Endothelial cell (in vitro differentiated cells): ENCODE data around the gene MBD3. TPM values are rescaled to one million over a fixed set of nuclear protein-coding genes. Genes with fewer than 3 reads are reported as not detected.

Experiments
- DNase-seq: peaks from one replicate; pipeline ENCODE4 v3.0.0; 2021; ENCODE audit warnings: low spot score
- H3K27ac Mint-ChIP-seq: one replicate; pipeline ENCODE4 v1.8.0; 2021; ENCODE audit warnings: mixed read lengths, inconsistent platforms; ENCODE audit not compliant: unreplicated experiment
- H3K27me3 Mint-ChIP-seq: one replicate; pipeline ENCODE4 v1.8.0; 2021; ENCODE audit warnings: mild to moderate bottlenecking, moderate library complexity, mixed read lengths, inconsistent platforms; ENCODE audit not compliant: unreplicated experiment
- H3K36me3 Mint-ChIP-seq: one replicate; pipeline ENCODE4 v1.8.0; 2021; ENCODE audit warnings: mild to moderate bottlenecking, low read depth, mixed read lengths, inconsistent platforms; ENCODE audit not compliant: unreplicated experiment
- H3K4me1 Mint-ChIP-seq: one replicate; pipeline ENCODE4 v1.8.0; 2021; ENCODE audit warnings: mild to moderate bottlenecking, mixed read lengths, inconsistent platforms; ENCODE audit not compliant: unreplicated experiment
- H3K4me3 Mint-ChIP-seq: one replicate; pipeline ENCODE4 v1.8.0; 2021; ENCODE audit warnings: mild to moderate bottlenecking, mixed read lengths, inconsistent platforms; ENCODE audit not compliant: unreplicated experiment
- H3K9me3 Mint-ChIP-seq: one replicate; pipeline ENCODE4 v1.8.0; 2021; ENCODE audit warnings: mixed read lengths, inconsistent platforms; ENCODE audit not compliant: unreplicated experiment
- total RNA-seq: library from RNA; stranded (reverse); fragmentation: NEBNext Ultra II Directional; extraction: Animal tissue kit (Norgen Biotek cat#: 25700); gene quantifications from one replicate; pipeline ENCODE4 v1.2.1, GENCODE V29; 2021; ENCODE audit not compliant: unreplicated experiment
- TF ChIP-seq, protein P1 (sequence below): fragments of 200-600 bp; sonication (generic); IDR thresholded peaks from one replicate; pipeline ENCODE4 v1.5.0; 2021; ENCODE audit warnings: antibody characterized with exemption; ENCODE audit not compliant: unreplicated experiment

The MBD3 gene
- total RNA-seq, 1 donor from 2014 or later, result 81.4 TPM

DNA sequence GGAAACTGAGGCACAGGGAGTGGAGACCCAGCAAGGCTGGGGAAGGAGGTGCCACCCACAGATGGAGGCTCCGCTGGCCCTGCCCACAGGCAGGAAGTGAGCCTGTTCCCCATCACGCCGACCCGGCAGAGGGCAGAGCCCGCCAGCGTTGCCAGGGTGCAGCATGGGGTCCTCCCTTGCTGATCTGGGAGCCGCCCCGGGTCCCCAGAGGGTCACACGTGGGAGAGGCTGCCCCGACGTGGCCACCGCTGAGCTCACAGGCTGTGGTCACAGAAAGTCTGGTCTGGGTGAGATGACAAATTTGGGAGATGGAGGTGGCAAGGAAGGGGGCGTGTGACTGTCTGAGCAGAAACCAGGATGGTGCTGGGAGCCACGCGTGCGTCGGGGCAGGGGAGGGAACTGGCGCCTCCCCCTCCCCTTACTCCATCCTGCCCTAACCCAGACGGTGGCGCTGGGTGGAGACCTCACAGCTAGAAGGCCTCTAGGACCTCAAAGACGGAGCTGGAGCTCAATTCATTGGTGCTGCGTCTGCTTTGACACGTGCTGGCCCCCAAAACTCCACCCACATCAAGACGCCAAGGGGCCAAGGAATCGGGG lies 32.3 kb downstream of the MBD3 start:
- no peaks in the 10 kb centered on the region for H3K36me3 Mint-ChIP-seq
- DNase-seq, result no peak
- H3K9me3 Mint-ChIP-seq, result no peaks in the 10 kb centered on the region
- no peak overlapping the region for H3K27ac Mint-ChIP-seq
- TF ChIP-seq, protein P1, sequence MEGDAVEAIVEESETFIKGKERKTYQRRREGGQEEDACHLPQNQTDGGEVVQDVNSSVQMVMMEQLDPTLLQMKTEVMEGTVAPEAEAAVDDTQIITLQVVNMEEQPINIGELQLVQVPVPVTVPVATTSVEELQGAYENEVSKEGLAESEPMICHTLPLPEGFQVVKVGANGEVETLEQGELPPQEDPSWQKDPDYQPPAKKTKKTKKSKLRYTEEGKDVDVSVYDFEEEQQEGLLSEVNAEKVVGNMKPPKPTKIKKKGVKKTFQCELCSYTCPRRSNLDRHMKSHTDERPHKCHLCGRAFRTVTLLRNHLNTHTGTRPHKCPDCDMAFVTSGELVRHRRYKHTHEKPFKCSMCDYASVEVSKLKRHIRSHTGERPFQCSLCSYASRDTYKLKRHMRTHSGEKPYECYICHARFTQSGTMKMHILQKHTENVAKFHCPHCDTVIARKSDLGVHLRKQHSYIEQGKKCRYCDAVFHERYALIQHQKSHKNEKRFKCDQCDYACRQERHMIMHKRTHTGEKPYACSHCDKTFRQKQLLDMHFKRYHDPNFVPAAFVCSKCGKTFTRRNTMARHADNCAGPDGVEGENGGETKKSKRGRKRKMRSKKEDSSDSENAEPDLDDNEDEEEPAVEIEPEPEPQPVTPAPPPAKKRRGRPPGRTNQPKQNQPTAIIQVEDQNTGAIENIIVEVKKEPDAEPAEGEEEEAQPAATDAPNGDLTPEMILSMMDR, result no peak
- H3K27me3 Mint-ChIP-seq, result peaks cover 16% of the 10 kb centered on the region
- H3K4me1 Mint-ChIP-seq, result peaks cover 6% of the 10 kb centered on the region
- H3K4me3 Mint-ChIP-seq, result no peak overlapping the region

DNA sequence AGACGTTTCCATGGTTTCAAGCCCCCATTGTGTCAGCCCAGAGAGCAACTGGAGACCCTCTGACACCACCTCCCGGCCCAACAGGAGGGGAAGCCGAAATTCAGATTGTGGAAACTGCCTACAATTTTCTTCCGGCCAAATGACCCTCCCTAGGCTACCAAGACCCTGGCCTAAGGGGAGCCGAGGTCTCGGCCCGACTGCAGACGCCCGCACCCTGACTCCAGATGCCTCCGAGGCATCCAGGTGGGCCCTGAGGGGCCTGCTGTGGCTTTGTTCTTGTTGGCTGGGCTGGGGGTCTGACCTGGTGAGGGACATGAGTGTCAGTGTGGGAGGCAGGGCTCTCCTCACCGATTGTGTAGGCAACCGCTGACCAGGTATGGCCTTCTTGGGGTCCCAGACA lies 34.1 kb downstream of the MBD3 start:
- H3K4me1 Mint-ChIP-seq, result no peaks in the 10 kb centered on the region
- H3K9me3 Mint-ChIP-seq, result no peaks in the 10 kb centered on the region
- H3K27me3 Mint-ChIP-seq, result peaks cover 9% of the 10 kb centered on the region
- DNase-seq, result no peak
- TF ChIP-seq, protein P1, result no peak
- H3K27ac Mint-ChIP-seq, result no peak overlapping the region
- H3K36me3 Mint-ChIP-seq, result no peaks in the 10 kb centered on the region
- no peak overlapping the region for H3K4me3 Mint-ChIP-seq

DNA sequence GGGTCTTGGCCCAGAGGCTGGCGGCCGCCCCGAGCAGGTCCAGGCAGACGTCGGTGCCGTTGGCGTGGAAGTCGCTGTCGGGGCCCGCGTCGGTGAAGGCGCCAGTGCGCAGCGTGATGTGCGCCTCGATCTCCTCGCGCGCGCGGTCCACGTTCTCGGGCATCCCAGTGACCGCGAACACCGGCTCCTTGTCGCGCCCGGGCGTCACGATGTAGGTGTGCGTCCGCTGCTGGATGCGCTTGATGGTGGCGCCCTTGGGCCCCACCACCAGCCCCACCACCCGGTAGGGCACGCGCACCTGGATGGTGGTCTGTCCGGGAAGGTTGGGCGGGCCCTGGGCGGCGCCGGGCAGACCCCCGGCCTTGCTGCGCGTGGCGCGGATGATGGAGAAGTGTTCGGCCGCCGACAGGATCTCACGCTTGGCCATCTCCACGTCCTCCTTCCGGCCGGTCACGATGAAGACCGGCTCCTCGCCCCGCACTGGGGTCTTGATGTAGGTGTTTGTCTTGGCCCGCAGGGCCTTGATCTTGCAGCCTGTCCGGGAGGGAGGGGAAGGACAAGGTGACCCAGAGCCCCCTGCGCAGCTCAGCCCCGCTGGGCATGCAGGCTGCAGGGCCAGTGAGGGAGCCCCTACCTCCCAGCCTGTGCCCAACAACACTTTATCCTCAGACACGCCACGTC lies 36.1 kb downstream of the MBD3 start:
- H3K4me1 Mint-ChIP-seq, result no peaks in the 10 kb centered on the region

DNA sequence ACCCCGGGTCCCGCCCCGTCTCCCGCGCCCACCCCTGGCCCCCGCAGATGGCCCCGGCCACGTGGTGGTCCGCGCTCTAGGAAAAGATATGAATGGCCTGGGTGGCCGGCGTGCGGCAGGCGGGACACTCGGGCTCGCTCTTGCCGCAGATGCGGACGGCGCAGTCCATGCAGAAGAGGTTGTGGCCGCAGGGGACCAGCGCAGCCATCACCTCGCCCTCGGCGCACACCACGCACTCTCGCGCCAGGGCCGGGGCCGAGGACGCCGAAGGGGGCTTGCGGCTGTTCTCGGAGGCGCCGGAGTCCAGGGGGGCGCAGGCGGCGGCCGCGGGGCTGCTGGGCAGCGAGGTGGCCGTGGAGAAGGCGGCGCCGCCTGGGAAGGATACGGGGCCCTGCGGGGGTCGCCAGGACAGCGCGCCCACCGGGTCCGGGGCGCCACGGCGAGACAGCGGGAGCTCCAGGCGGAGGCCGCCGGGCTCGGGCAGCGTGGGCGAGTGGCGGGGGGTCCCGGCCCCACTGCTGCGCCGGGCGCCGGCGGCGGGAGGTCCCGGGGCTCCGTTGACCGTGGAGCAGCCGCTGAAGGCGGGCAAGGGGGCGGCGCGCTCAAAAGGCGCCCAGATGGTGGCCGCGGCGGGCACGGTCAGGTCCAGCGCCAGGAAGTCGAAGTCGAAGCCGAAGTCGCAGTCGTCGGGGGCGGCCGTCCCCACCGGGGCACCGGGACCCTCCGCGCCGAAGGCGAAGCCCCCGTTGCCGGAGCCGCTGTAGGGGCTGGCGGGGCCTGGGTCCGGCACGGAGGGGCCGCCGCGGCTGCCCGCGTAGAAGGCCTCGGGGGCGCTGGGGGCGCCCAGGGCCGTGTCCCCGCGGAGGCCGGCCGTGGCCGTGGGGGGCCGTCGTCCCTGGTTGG lies 36.9 kb downstream of the MBD3 start:
- Mint-ChIP-seq H3K4me3 (no peak overlapping the region), H3K27me3 (peaks cover 9% of the 10 kb centered on the region), H3K4me1 (no peaks in the 10 kb centered on the region), H3K27ac (no peak overlapping the region), H3K36me3 (no peaks in the 10 kb centered on the region), H3K9me3 (no peaks in the 10 kb centered on the region)
- no peak for DNase-seq
- TF ChIP-seq, protein P1, result no peak

More for the DNA sequence above, 36.1 kb downstream of the MBD3 start:
- TF ChIP-seq, protein P1, result no peak
- H3K4me3 Mint-ChIP-seq, result no peak overlapping the region
- peaks cover 9% of the 10 kb centered on the region for H3K27me3 Mint-ChIP-seq
- DNase-seq, result no peak
- H3K9me3 Mint-ChIP-seq, result no peaks in the 10 kb centered on the region
- no peaks in the 10 kb centered on the region for H3K36me3 Mint-ChIP-seq
- H3K27ac Mint-ChIP-seq, result no peak overlapping the region

DNA sequence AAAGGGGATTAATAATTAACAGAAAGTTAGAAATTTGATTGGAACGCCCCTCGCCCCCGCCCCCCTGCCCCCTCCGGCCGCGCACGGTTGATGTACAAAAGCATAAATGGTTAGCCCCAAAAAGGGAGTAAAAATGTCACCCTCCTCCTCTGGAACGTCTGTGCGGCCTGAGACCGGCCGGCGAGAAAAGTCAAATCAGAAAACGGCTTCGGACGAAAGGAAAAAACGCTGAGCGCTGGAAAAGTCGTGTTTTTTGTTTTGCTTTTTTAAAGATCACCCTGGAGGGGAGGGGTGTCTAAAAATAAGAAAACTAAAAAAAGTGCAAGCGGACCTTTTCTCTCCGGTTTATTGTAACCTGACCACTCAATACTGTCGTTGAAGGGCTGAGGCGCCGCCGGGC lies 37.7 kb downstream of the MBD3 start:
- DNase-seq, result no peak
- Mint-ChIP-seq H3K4me1 (no peaks in the 10 kb centered on the region), H3K36me3 (no peaks in the 10 kb centered on the region), H3K27ac (no peak overlapping the region), H3K9me3 (no peaks in the 10 kb centered on the region), H3K27me3 (peaks cover 9% of the 10 kb centered on the region), H3K4me3 (no peak overlapping the region)
- TF ChIP-seq, protein P1, result no peak
